GM12878 (cell line): ENCODE results near the gene OSBPL2. TPM values are rescaled to one million over a fixed set of nuclear protein-coding genes. Genes with fewer than 3 reads are reported as not detected.

Source experiments
- ATAC-seq: fragments of 200-7000 bp; cut with Tn5 transposase; 3 replicates; pipeline ENCODE4 v1.9.1; 2020; ENCODE audit warnings: mild to moderate bottlenecking, moderate library complexity
- BruUV-seq: library from RNA; stranded (reverse); fragments of 400-500 nt; replicated peaks from 2 replicates; lab custom pipeline; 2021; lab: Mats Ljungman, UMichigan
- CTCF ChIA-PET: fragments of 300-600 bp; sonication (Branson Sonifier 250); formaldehyde crosslinking; extraction: SDS; loops from one replicate; lab custom pipeline; 2021; ENCODE audit warnings: inconsistent platforms; lab: Yijun Ruan, JAX
- POLR2A ChIA-PET: fragments of 350-600 bp; formaldehyde crosslinking; extraction: SDS; loops from one replicate; lab custom pipeline; 2021; ENCODE audit warnings: inconsistent platforms; lab: Charles Lee
- RAD21 ChIA-PET: fragments of 300-600 bp; sonication (Branson Sonifier 250); formaldehyde crosslinking; loops from one replicate; lab custom pipeline; 2023; ENCODE audit warnings: antibody characterized with exemption; ENCODE audit not compliant: unreplicated experiment; lab: Charles Lee
- SMC1A ChIA-PET: fragments of 300-600 bp; sonication (Branson Sonifier 250); formaldehyde crosslinking; loops from one replicate; lab custom pipeline; 2023; ENCODE audit not compliant: unreplicated experiment, uncharacterized antibody; lab: Charles Lee
- DNase-seq: peaks from one replicate; pipeline ENCODE4 v3.0.0-alpha.2; 2011; ENCODE audit warnings: low read depth, low spot score
- FAIRE-seq: peaks from 3 replicates; lab custom pipeline; 2011; peaks lifted over from hg19 to GRCh38; lab: Jason Lieb, UNC
- H2AFZ ChIP-seq: 2 replicates; pipeline ENCODE4 v1.6.0; 2011; ENCODE audit warnings: low read depth, low read length, control low read depth; ENCODE audit not compliant: control insufficient read depth
- H3K27ac ChIP-seq: 2 replicates; pipeline ENCODE4 v1.5.1; 2011; ENCODE audit warnings: control low read depth; ENCODE audit not compliant: control insufficient read depth, insufficient read depth
- H3K27me3 ChIP-seq, 2 experiments: replicated peaks in 1 of 2; 2 replicates each; pipeline versions ENCODE4 v1.6.0 to v1.6.1; 2011; ENCODE audit warnings: low read length in 1 of 2; ENCODE audit not compliant: control insufficient read depth in 2 of 2, insufficient read depth in 2 of 2
- H3K36me3 ChIP-seq, 2 experiments: 2 replicates each; pipeline ENCODE4 v1.5.1; 2011; ENCODE audit warnings: low read length in 1 of 2; ENCODE audit not compliant: control insufficient read depth in 2 of 2, insufficient read depth in 2 of 2
- H3K4me1 ChIP-seq: 2 replicates; pipeline ENCODE4 v1.6.1; 2011; ENCODE audit warnings: mild to moderate bottlenecking, low read length, moderate library complexity, mixed read lengths; ENCODE audit not compliant: control insufficient read depth, insufficient read depth
- H3K4me2 ChIP-seq: 2 replicates; pipeline ENCODE4 v1.6.0; 2011; ENCODE audit warnings: control low read depth; ENCODE audit not compliant: control insufficient read depth, insufficient read depth
- H3K4me3 ChIP-seq: fragments of 200-600 bp; sonication (generic); 2 replicates; pipeline ENCODE4 v1.5.1; 2016
- H3K79me2 ChIP-seq: 2 replicates; pipeline ENCODE4 v1.6.0; 2011; ENCODE audit warnings: low read length; ENCODE audit not compliant: control insufficient read depth, insufficient read depth
- H3K9ac ChIP-seq: 2 replicates; pipeline ENCODE4 v1.8.0; 2011; ENCODE audit warnings: low read length, control low read depth, mixed read lengths; ENCODE audit not compliant: control insufficient read depth, insufficient read depth
- H3K9me3 ChIP-seq: replicated peaks from 3 replicates; pipeline ENCODE4 v1.5.1; 2011; ENCODE audit warnings: mild to moderate bottlenecking, low read length; ENCODE audit not compliant: control insufficient read depth, insufficient read depth
- H4K20me1 ChIP-seq: 2 replicates; pipeline ENCODE4 v1.6.0; 2011; ENCODE audit not compliant: control insufficient read depth, insufficient read depth
- ETV6 ChIP-seq, 2 experiments: fragments of 450-650 bp in 1 of 2; IDR thresholded peaks in 1 of 2; conservative IDR thresholded peaks in 1 of 2; 2 replicates each; pipeline ENCODE4 v1.6.1; 2014; ENCODE audit warnings: antibody characterized with exemption in 1 of 2, borderline replicate concordance in 1 of 2, low read depth in 1 of 2, mild to moderate bottlenecking in 1 of 2, moderate library complexity in 1 of 2
- FOS ChIP-seq: IDR thresholded peaks from 3 replicates; pipeline ENCODE4 v1.6.1; 2011; ENCODE audit warnings: borderline replicate concordance; ENCODE audit not compliant: insufficient read length; ENCODE audit errors: extremely low read depth
- GATAD2B ChIP-seq: fragments of 450-650 bp; conservative IDR thresholded peaks from 2 replicates; pipeline ENCODE4 v1.6.1; 2017; ENCODE audit warnings: low read depth, mild to moderate bottlenecking, moderate library complexity
- JUNB ChIP-seq: IDR thresholded peaks from 2 replicates; pipeline ENCODE4 v1.6.1; 2016; ENCODE audit warnings: antibody characterized with exemption, mild to moderate bottlenecking
- KAT2A ChIP-seq: conservative IDR thresholded peaks from 2 replicates; pipeline ENCODE4 v1.6.1; 2011; ENCODE audit warnings: low read depth, low read length; ENCODE audit not compliant: control insufficient read depth
- MYC ChIP-seq: IDR thresholded peaks from 2 replicates; pipeline ENCODE4 v1.6.1; 2011; ENCODE audit warnings: mild to moderate bottlenecking, low read length, moderate library complexity, inconsistent platforms; ENCODE audit not compliant: insufficient read depth, insufficient replicate concordance, insufficient read length, severe bottlenecking
- NRF1 ChIP-seq: conservative IDR thresholded peaks from 2 replicates; pipeline ENCODE4 v1.6.1; 2011; ENCODE audit warnings: mild to moderate bottlenecking, low read depth, low read length, improper control_type of control experiment
- POU2F2 ChIP-seq: IDR thresholded peaks from 3 replicates; pipeline ENCODE4 v1.6.1; 2011; ENCODE audit warnings: low read depth, mild to moderate bottlenecking, low read length, borderline replicate concordance
- RAD21 ChIP-seq: IDR thresholded peaks from 2 replicates; pipeline ENCODE4 v1.6.1; 2011; ENCODE audit warnings: mild to moderate bottlenecking, low read depth, low read length, moderate library complexity; ENCODE audit not compliant: insufficient read depth
- RAD51 ChIP-seq: fragments of 450-650 bp; IDR thresholded peaks from 2 replicates; pipeline ENCODE4 v1.6.1; 2016; ENCODE audit warnings: moderate library complexity, mild to moderate bottlenecking, inconsistent platforms
- RBBP5 ChIP-seq: fragments of 200-600 bp; sonication (generic); conservative IDR thresholded peaks from 2 replicates; pipeline ENCODE4 v1.6.1; 2016
- SREBF2 ChIP-seq: IDR thresholded peaks from 2 replicates; pipeline ENCODE4 v1.6.1; 2012; ENCODE audit warnings: mild to moderate bottlenecking, low read length
- WRNIP1 ChIP-seq: IDR thresholded peaks from 2 replicates; pipeline ENCODE4 v1.6.1; 2011; ENCODE audit warnings: low read depth, low read length, improper control_type of control experiment, borderline replicate concordance
- WGBS: methylation state at CpG from one replicate; pipeline ENCODE4 v1.1.6; 2016; ENCODE audit warnings: low lambda C conversion rate; ENCODE audit not compliant: insufficient replicate concordance, insufficient coverage; ENCODE audit errors: missing lambda C conversion rate; 5-methylcytosine and 5-hydroxymethylcytosine counted together
- in situ Hi-C: fragments of 300-500 bp; cut with MboI; formaldehyde crosslinking; loops from 9 replicates; pipeline ENCODE4 v1.14.3; 2018; ENCODE audit warnings: mixed read lengths
- intact Hi-C: fragments of 100-400 bp; cut with micrococcal nuclease; formaldehyde crosslinking; loops from one replicate; pipeline ENCODE4 v1.14.2; 2022; ENCODE audit not compliant: unreplicated experiment
- polyA plus RNA-seq, 11 experiments: library from polyadenylated mRNA; depleted of rRNA in 4 of 11; unstranded in 6 of 11; stranded (reverse) in 5 of 11; fragments of >200 nt; fragmentation: Nextera tagmentation in 4 of 11; fragmentation: Illumina TruSeq in 1 of 11; extraction: Ambion mirVana in 4 of 11; extraction: Trizol in 1 of 11; gene quantifications; 1 replicate in 1 of 11; 2 replicates in 10 of 11; pipeline versions ENCODE4 v1.2.1 to v1.2.3, GENCODE V29; 2011 to 2016; ENCODE audit warnings: inconsistent platforms in 2 of 11, missing spikeins in 2 of 11, low read depth in 1 of 11
- total RNA-seq, 4 experiments: library from RNA; depleted of rRNA in 3 of 4; stranded (reverse); fragments of >200 nt in 3 of 4; fragmentation: Illumina TruSeq in 1 of 4; extraction: Trizol in 1 of 4; gene quantifications; 2 replicates each; pipeline versions ENCODE4 v1.2.1 to v1.2.3, GENCODE V29; 2013 to 2021
- TF ChIP-seq, protein P1 (sequence below): fragments of 450-650 bp; IDR thresholded peaks from 2 replicates; pipeline ENCODE4 v1.6.1; 2017; ENCODE audit warnings: mild to moderate bottlenecking, low read depth, inconsistent platforms; ENCODE audit not compliant: poor library complexity, severe bottlenecking
- TF ChIP-seq, protein P2 (sequence below): fragments of 450-650 bp; IDR thresholded peaks from 2 replicates; pipeline ENCODE4 v1.6.1; 2017; ENCODE audit warnings: antibody characterized with exemption, mild to moderate bottlenecking, moderate library complexity
- TF ChIP-seq, protein P3 (sequence below): fragments of 450-650 bp; IDR thresholded peaks from 2 replicates; pipeline ENCODE4 v1.6.1; 2014; ENCODE audit warnings: mild to moderate bottlenecking

The OSBPL2 gene
- total and polyA plus RNA-seq, 10 of the 15 experiments (the other 5 are each of a cell fraction or from before 2014, with no cell fraction given), result 2.8 to 22.3 (median 14.7) TPM

DNA sequence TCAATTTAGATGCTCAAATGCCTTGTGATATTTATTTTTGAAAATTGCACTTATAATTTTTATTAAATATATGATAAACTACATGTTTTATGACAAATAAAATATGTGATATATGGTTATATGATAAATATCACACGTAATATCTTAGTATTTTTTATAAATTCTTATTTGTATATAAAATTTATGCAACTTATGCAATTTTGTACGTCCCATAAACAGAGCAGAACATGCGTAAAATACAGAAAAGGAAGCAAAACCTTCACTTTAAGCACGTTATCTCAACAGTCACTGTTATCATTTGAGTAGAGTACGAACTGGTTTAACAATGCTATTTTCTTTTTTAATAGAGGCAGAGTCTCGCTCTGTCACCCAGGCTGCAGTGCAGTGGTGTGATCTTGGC is 48.8 kb downstream of the OSBPL2 start (continued):
- TF ChIP-seq, protein P1, sequence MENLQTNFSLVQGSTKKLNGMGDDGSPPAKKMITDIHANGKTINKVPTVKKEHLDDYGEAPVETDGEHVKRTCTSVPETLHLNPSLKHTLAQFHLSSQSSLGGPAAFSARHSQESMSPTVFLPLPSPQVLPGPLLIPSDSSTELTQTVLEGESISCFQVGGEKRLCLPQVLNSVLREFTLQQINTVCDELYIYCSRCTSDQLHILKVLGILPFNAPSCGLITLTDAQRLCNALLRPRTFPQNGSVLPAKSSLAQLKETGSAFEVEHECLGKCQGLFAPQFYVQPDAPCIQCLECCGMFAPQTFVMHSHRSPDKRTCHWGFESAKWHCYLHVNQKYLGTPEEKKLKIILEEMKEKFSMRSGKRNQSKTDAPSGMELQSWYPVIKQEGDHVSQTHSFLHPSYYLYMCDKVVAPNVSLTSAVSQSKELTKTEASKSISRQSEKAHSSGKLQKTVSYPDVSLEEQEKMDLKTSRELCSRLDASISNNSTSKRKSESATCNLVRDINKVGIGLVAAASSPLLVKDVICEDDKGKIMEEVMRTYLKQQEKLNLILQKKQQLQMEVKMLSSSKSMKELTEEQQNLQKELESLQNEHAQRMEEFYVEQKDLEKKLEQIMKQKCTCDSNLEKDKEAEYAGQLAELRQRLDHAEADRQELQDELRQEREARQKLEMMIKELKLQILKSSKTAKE, result no peak
- no peak for TF ChIP-seq SREBF2

DNA sequence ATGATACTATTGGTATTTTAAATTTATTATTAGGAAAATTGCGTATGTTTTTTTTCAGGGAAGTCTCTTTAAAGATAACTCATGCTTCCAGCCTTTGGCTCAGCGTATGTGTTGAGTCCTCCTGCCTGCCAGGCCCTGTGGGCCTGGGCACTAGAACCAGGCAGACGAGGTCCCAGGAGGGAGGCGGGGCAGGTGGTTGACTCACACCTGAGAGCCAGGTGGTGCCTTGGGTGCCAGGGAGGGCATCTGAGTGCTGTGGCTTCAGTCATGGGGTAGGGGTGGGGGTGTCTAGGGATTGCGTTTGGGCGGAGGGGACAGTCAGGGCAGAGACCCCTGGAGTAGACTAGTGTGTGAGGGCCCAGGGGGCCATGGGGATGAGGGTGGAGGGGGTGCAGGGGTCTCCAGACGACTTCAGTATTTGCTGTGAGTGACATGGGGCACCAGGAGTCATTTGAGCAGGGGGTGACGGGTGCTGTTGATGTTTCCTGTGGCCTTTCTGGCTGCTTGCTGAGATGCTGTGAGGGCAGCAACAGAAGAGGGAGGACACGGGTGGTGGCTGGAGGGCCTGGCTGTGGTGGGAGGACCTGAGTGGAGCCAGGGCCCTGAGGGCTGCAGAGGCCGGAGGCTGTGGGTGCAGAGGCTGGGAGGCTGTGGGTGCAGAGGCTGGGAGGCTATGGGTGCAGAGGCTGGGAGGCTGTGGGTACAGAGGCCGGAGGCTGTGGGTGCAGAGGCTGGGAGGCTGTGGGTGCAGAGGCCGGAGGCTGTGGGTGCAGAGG is 49.6 kb downstream of the OSBPL2 start:
- ChIA-PET SMC1A (no interaction called here), CTCF (no interaction called here), RAD21 (no interaction called here), POLR2A (no interaction called here)
- Histone ChIP-seq H3K27ac (no peak overlapping the region), H3K4me2 (no peak overlapping the region), H2AFZ (no peak overlapping the region), H3K27me3 (no peaks in the 10 kb centered on the region), H3K79me2 (no peaks in the 10 kb centered on the region), H3K4me1 (no peaks in the 10 kb centered on the region), H3K4me3 (no peak overlapping the region), H3K9ac (no peak overlapping the region), H3K9me3 (no peaks in the 10 kb centered on the region), H4K20me1 (no peaks in the 10 kb centered on the region), H3K36me3 (peaks cover 7 to 14% of the 10 kb centered on the region in 2 experiments; a peak in 3 of 4 replicates)
- intact Hi-C loops, result no loop called here
- BruUV-seq, result no TSS peak
- 94% methylated on average over 10 of the region's 12 CpGs for WGBS
- no peak for DNase-seq
- no peak for FAIRE-seq
- no peak for ATAC-seq
- in situ Hi-C loops, result no loop called here
- TF ChIP-seq, protein P2, sequence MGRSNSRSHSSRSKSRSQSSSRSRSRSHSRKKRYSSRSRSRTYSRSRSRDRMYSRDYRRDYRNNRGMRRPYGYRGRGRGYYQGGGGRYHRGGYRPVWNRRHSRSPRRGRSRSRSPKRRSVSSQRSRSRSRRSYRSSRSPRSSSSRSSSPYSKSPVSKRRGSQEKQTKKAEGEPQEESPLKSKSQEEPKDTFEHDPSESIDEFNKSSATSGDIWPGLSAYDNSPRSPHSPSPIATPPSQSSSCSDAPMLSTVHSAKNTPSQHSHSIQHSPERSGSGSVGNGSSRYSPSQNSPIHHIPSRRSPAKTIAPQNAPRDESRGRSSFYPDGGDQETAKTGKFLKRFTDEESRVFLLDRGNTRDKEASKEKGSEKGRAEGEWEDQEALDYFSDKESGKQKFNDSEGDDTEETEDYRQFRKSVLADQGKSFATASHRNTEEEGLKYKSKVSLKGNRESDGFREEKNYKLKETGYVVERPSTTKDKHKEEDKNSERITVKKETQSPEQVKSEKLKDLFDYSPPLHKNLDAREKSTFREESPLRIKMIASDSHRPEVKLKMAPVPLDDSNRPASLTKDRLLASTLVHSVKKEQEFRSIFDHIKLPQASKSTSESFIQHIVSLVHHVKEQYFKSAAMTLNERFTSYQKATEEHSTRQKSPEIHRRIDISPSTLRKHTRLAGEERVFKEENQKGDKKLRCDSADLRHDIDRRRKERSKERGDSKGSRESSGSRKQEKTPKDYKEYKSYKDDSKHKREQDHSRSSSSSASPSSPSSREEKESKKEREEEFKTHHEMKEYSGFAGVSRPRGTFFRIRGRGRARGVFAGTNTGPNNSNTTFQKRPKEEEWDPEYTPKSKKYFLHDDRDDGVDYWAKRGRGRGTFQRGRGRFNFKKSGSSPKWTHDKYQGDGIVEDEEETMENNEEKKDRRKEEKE, result no peak
- TF ChIP-seq GATAD2B (no peak), ETV6 (conservative IDR thresholded peaks at IDR 0.05 in 1 of 2, IDR thresholded peaks at IDR 0.05 in 1 of 2; ENCODE audit: borderline replicate concordance in 1 of 2, low read depth in 1 of 2) (no peak), RBBP5 (no peak), KAT2A (no peak), RAD21 (no peak), WRNIP1 (no peak), FOS (no peak), JUNB (no peak), NRF1 (no peak), RAD51 (no peak), POU2F2 (no peak), MYC (no peak)
- TF ChIP-seq, protein P3, sequence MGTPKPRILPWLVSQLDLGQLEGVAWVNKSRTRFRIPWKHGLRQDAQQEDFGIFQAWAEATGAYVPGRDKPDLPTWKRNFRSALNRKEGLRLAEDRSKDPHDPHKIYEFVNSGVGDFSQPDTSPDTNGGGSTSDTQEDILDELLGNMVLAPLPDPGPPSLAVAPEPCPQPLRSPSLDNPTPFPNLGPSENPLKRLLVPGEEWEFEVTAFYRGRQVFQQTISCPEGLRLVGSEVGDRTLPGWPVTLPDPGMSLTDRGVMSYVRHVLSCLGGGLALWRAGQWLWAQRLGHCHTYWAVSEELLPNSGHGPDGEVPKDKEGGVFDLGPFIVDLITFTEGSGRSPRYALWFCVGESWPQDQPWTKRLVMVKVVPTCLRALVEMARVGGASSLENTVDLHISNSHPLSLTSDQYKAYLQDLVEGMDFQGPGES, result no peak
